Mesenchymal stem cell (in vitro differentiated cells and primary cell): Measurements from ENCODE around the gene PRR12.

ENCODE experiments used
- DNase-seq: peaks from one replicate; pipeline ENCODE4 v3.0.0-alpha.2; 2013
- H2AFZ ChIP-seq: one replicate; pipeline ENCODE4 v1.6.1; 2013; ENCODE audit warnings: low read depth, mild to moderate bottlenecking, control low read depth, inconsistent platforms, low read length, moderate library complexity
- H2AK5ac ChIP-seq: 2 replicates; pipeline ENCODE4 v1.6.1; 2013; ENCODE audit warnings: low read length, moderate library complexity, mild to moderate bottlenecking, inconsistent platforms; ENCODE audit not compliant: severe bottlenecking
- H2BK120ac ChIP-seq: one replicate; pipeline ENCODE4 v1.6.1; 2013; ENCODE audit warnings: low read depth, mild to moderate bottlenecking, inconsistent platforms, low read length, moderate library complexity
- H2BK12ac ChIP-seq, 2 experiments: one replicate each; pipeline ENCODE4 v1.6.1; 2013; ENCODE audit warnings: inconsistent platforms in 2 of 2, low read length in 2 of 2, mild to moderate bottlenecking in 2 of 2, moderate library complexity in 2 of 2, control low read depth in 1 of 2
- H2BK15ac ChIP-seq: one replicate; pipeline ENCODE4 v1.6.1; 2013; ENCODE audit warnings: mild to moderate bottlenecking, low read depth, inconsistent platforms; ENCODE audit not compliant: poor library complexity, severe bottlenecking
- H2BK5ac ChIP-seq: 2 replicates; pipeline ENCODE4 v1.6.1; 2013; ENCODE audit warnings: low read depth, mild to moderate bottlenecking, low read length, control low read depth, inconsistent platforms; ENCODE audit not compliant: poor library complexity, severe bottlenecking
- H3K14ac ChIP-seq, 2 experiments: one replicate each; pipeline ENCODE4 v1.6.1; 2013; ENCODE audit warnings: inconsistent platforms in 2 of 2, low read length in 2 of 2, control low read depth in 1 of 2, mild to moderate bottlenecking in 1 of 2, moderate library complexity in 1 of 2
- H3K18ac ChIP-seq, 2 experiments: one replicate each; pipeline ENCODE4 v1.6.1; 2013; ENCODE audit warnings: inconsistent platforms in 2 of 2, low read length in 2 of 2, control low read depth in 1 of 2, low read depth in 1 of 2, mild to moderate bottlenecking in 1 of 2
- H3K23ac ChIP-seq, 2 experiments: one replicate each; pipeline ENCODE4 v1.6.1; 2013; ENCODE audit warnings: inconsistent platforms in 2 of 2, low read length in 2 of 2, mild to moderate bottlenecking in 2 of 2, moderate library complexity in 2 of 2, control low read depth in 1 of 2
- H3K27ac ChIP-seq: 2 replicates; pipeline ENCODE4 v1.5.1; 2013; ENCODE audit warnings: mild to moderate bottlenecking, moderate library complexity, low read length, control low read depth, inconsistent platforms; ENCODE audit not compliant: poor library complexity, severe bottlenecking
- H3K27me3 ChIP-seq, 2 experiments: 2 replicates each; pipeline versions ENCODE4 v1.6.1 to v1.7.0; 2013; ENCODE audit warnings: low read length in 2 of 2, mild to moderate bottlenecking in 2 of 2, moderate library complexity in 2 of 2, control low read depth in 1 of 2, inconsistent platforms in 1 of 2; ENCODE audit not compliant: control insufficient read depth in 1 of 2, insufficient read depth in 1 of 2
- H3K36me3 ChIP-seq, 2 experiments: 2 replicates each; pipeline versions ENCODE4 v1.6.1 to v1.7.0; 2013; ENCODE audit warnings: low read length in 2 of 2, control low read depth in 1 of 2, inconsistent platforms in 1 of 2, low read depth in 1 of 2, mild to moderate bottlenecking in 1 of 2; ENCODE audit not compliant: insufficient read depth in 2 of 2, control insufficient read depth in 1 of 2
- H3K4ac ChIP-seq, 2 experiments: one replicate each; pipeline ENCODE4 v1.6.1; 2013; ENCODE audit warnings: inconsistent platforms in 2 of 2, low read length in 2 of 2, mild to moderate bottlenecking in 2 of 2, moderate library complexity in 2 of 2, control low read depth in 1 of 2, low read depth in 1 of 2
- H3K4me1 ChIP-seq: 2 replicates; pipeline ENCODE4 v1.6.1; 2013; ENCODE audit warnings: low read depth, low read length, control low read depth; ENCODE audit not compliant: control insufficient read depth, insufficient read depth
- H3K4me2 ChIP-seq: 2 replicates; pipeline ENCODE4 v1.6.1; 2013; ENCODE audit warnings: low read length, mild to moderate bottlenecking, inconsistent platforms; ENCODE audit not compliant: poor library complexity, severe bottlenecking
- H3K4me3 ChIP-seq, 2 experiments: 2 replicates each; pipeline versions ENCODE4 v1.5.1 to v1.7.0; 2013; ENCODE audit warnings: low read length in 2 of 2, mild to moderate bottlenecking in 2 of 2, control low read depth in 1 of 2, low read depth in 1 of 2; ENCODE audit not compliant: insufficient read depth in 1 of 2
- H3K79me1 ChIP-seq: replicated peaks from 2 replicates; pipeline ENCODE4 v1.6.1; 2013; ENCODE audit warnings: mild to moderate bottlenecking, control low read depth, low read length, inconsistent platforms; ENCODE audit not compliant: poor library complexity, severe bottlenecking
- H3K9ac ChIP-seq: 2 replicates; pipeline ENCODE4 v1.7.0; 2013; ENCODE audit warnings: mild to moderate bottlenecking, low read length, moderate library complexity
- H3K9me3 ChIP-seq: 2 replicates; pipeline ENCODE4 v1.7.0; 2013; ENCODE audit warnings: mild to moderate bottlenecking, low read length; ENCODE audit not compliant: control insufficient read depth
- H4K8ac ChIP-seq: one replicate; pipeline ENCODE4 v1.6.1; 2013; ENCODE audit warnings: inconsistent platforms, mild to moderate bottlenecking, low read length, moderate library complexity
- H4K91ac ChIP-seq: one replicate; pipeline ENCODE4 v1.6.1; 2013; ENCODE audit warnings: mild to moderate bottlenecking, low read length, inconsistent platforms
- WGBS: methylation state at CpG from one replicate; pipeline ENCODE4 v1.1.7; 2013; ENCODE audit warnings: mixed read lengths; 5-methylcytosine and 5-hydroxymethylcytosine counted together

Gene PRR12

DNA sequence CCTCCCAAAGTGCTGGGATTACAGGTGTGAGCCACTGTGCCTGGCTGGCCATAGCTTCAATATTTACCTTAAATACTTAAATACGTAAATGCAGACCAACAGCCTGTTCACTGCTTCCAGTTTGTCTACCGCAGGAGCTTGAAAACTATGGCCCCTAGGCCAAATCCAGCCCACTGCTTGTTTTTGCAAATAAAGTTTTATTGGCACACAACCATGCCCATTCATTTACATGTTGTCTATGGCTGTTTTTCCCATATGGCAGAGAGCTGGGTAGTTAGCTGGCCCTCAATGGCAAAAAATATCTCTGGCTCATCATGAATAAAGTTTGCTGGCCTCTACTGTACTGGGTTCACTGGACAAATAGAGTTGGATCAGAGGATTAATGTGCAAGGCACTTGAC lies 11.8 kb downstream of the PRR12 start:
- Histone ChIP-seq H3K27me3 (no peaks in the 10 kb centered on the region), H2BK5ac (no peak overlapping the region), H3K4me1 (peaks cover 3% of the 10 kb centered on the region), H2AK5ac (no peak overlapping the region), H4K91ac (no peak overlapping the region), H3K36me3 (peaks cover 83 to 86% of the 10 kb centered on the region in 2 experiments), H3K18ac (no peak overlapping the region), H2BK120ac (no peak overlapping the region), H3K79me1 (peaks cover 19% of the 10 kb centered on the region), H3K4me2 (no peak overlapping the region), H3K27ac (no peak overlapping the region), H3K4me3 (no peak overlapping the region), H2AFZ (no peak overlapping the region), H2BK15ac (no peak overlapping the region), H3K4ac (no peak overlapping the region), H4K8ac (no peak overlapping the region), H2BK12ac (no peak overlapping the region), H3K23ac (no peak overlapping the region), H3K9ac (no peak overlapping the region), H3K14ac (no peak overlapping the region), H3K9me3 (no peaks in the 10 kb centered on the region)
- 95% methylated on average over 2 of the region's 2 CpGs for WGBS
- DNase-seq = no peak

DNA sequence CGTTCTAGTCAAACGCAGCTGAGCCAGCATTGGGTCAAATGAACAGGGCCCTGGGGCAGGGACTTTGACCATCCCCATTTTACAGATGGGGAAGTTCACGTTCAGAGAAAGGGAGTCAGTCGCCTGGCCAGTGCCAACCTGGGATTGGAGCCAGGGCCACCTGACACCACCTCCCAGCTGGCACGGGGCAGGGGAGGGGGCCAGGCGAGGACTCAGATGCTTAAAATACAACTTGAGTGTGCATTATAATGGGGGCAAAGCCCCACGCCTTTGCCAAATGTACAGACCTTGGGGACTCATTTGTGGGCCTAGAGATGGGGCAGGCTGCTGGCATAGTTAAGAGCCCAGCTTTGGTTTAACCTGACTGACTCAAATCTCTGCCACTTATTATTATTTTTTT lies 14.6 kb downstream of the PRR12 start:
- Histone ChIP-seq H3K4me3 (no peak overlapping the region), H3K23ac (no peak overlapping the region), H3K36me3 (peaks cover 80 to 84% of the 10 kb centered on the region in 2 experiments), H3K4me1 (peaks cover 3% of the 10 kb centered on the region), H3K79me1 (peaks cover 9% of the 10 kb centered on the region), H3K9me3 (no peaks in the 10 kb centered on the region), H2BK15ac (no peak overlapping the region), H3K9ac (no peak overlapping the region), H3K27ac (no peak overlapping the region), H2AFZ (no peak overlapping the region), H2BK5ac (no peak overlapping the region), H4K8ac (no peak overlapping the region), H3K14ac (no peak overlapping the region), H2BK12ac (no peak overlapping the region), H3K4me2 (no peak overlapping the region), H3K18ac (no peak overlapping the region), H3K27me3 (no peaks in the 10 kb centered on the region), H3K4ac (no peak overlapping the region), H4K91ac (no peak overlapping the region), H2AK5ac (no peak overlapping the region), H2BK120ac (no peak overlapping the region)
- WGBS = 98% methylated on average over 7 of the region's 7 CpGs
- no peak for DNase-seq

- Histone ChIP-seq H2BK5ac (no peak overlapping the region), H3K27me3 (no peaks in the 10 kb centered on the region)
- 98% methylated on average over 12 of the region's 12 CpGs for WGBS
Observed at GRCh38 chr19:49609499-49610092, 18.6 kb downstream of the PRR12 start.

DNA sequence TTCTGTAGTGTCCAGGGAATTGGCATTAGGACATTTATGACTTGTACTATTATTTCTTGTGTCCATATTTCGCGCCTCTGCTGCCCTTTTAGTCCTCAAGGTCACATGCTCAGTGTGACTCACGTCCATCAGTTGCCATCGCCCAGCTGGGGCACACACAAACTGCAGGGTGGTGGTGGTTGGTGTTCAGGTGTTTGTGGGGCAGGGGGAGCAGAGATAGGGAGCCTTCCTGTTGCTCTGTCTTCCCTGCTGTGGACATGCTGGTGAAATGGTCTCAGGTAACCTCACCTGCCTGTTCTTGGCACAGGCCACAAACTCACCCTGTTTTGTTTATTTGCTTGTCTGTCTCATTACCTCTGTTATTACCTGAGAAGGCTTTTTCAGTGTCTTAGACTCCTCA lies 22.4 kb downstream of the PRR12 start:
- Histone ChIP-seq H3K27me3 (no peaks in the 10 kb centered on the region), H3K9ac (peak overlapping the region; percentile 66), H2BK15ac (no peak overlapping the region), H2AK5ac (no peak overlapping the region), H2BK120ac (no peak overlapping the region), H2AFZ (no peak overlapping the region), H4K91ac (peak overlapping the region; percentile 78), H3K4me3 (peak overlapping the region in 1 of 2 experiments; percentile 50), H3K18ac (peak overlapping the region in 1 of 2 experiments; percentile 1), H3K27ac (peak overlapping the region; percentile 42), H3K36me3 (peaks cover 47 to 67% of the 10 kb centered on the region in 2 experiments), H3K23ac (no peak overlapping the region), H3K4me2 (no peak overlapping the region), H3K9me3 (no peaks in the 10 kb centered on the region), H3K4ac (peak overlapping the region; percentile 6 to 39), H3K14ac (no peak overlapping the region), H2BK12ac (peak overlapping the region in 1 of 2 experiments; percentile 59), H3K4me1 (peaks cover 20% of the 10 kb centered on the region), H2BK5ac (no peak overlapping the region), H4K8ac (no peak overlapping the region), H3K79me1 (peaks cover 32% of the 10 kb centered on the region)
- DNase-seq = peak; percentile 61
- 45% methylated on average over 4 of the region's 4 CpGs for WGBS

More at GRCh38 chr19:49609499-49610092, 18.6 kb downstream of the PRR12 start:
- no peak for DNase-seq
- no peak overlapping the region for H3K14ac ChIP-seq
- H4K8ac ChIP-seq = peak overlapping the region; percentile 32
- H3K27ac ChIP-seq = no peak overlapping the region
- H3K18ac ChIP-seq = no peak overlapping the region
- H3K4me1 ChIP-seq = peaks cover 19% of the 10 kb centered on the region
- H2AFZ ChIP-seq = no peak overlapping the region
- H3K4me3 ChIP-seq = no peak overlapping the region
- H2AK5ac ChIP-seq = peak overlapping the region; percentile 8
- no peak overlapping the region for H3K23ac ChIP-seq
- no peak overlapping the region for H2BK15ac ChIP-seq
- no peak overlapping the region for H4K91ac ChIP-seq
- H3K36me3 ChIP-seq = peaks cover 48 to 63% of the 10 kb centered on the region in 2 experiments
- H3K4ac ChIP-seq = no peak overlapping the region
- no peak overlapping the region for H3K4me2 ChIP-seq
- no peaks in the 10 kb centered on the region for H3K9me3 ChIP-seq
- H3K9ac ChIP-seq = no peak overlapping the region
- H2BK12ac ChIP-seq = no peak overlapping the region
- no peak overlapping the region for H2BK120ac ChIP-seq
- peaks cover 9% of the 10 kb centered on the region for H3K79me1 ChIP-seq
